H1 (cell line): ENCODE measurements around the gene JMJD1C. TPM values are rescaled to one million over a fixed set of nuclear protein-coding genes. Genes with fewer than 3 reads are reported as not detected.
"Not testable (repeated sequence)": the region's sequence is repeated elsewhere in the genome, so short reads cannot be mapped to it uniquely, and the experiment has no call there.

ENCODE experiments used
- CTCF ChIA-PET: fragments of 300-600 bp; sonication (Branson Sonifier 250); formaldehyde crosslinking; loops from one replicate; lab custom pipeline; 2021; ENCODE audit not compliant: partially characterized antibody; lab: Charles Lee
- POLR2A ChIA-PET: fragments of 300-600 bp; sonication (Branson Sonifier 250); formaldehyde crosslinking; loops from one replicate; lab custom pipeline; 2021; ENCODE audit warnings: inconsistent platforms; ENCODE audit not compliant: partially characterized antibody; lab: Charles Lee
- DNase-seq, 2 experiments: peaks; one replicate each; pipeline versions ENCODE4 v3.0.0 to v3.0.0-alpha.2; 2010 to 2022; ENCODE audit warnings: low spot score in 2 of 2, low read depth in 1 of 2, mixed read lengths in 1 of 2
- FAIRE-seq: peaks from 2 replicates; lab custom pipeline; 2011; peaks lifted over from hg19 to GRCh38; lab: Jason Lieb, UNC
- H2AFZ ChIP-seq: 2 replicates; pipeline ENCODE4 v1.8.1; 2012; ENCODE audit warnings: low read length, inconsistent platforms
- H2AK5ac ChIP-seq: 2 replicates; pipeline ENCODE4 v1.6.1; 2013; ENCODE audit warnings: low read depth, low read length
- H2BK120ac ChIP-seq: replicated peaks from 2 replicates; pipeline ENCODE3; 2013; ENCODE audit warnings: low read depth, low read length, inconsistent platforms
- H2BK12ac ChIP-seq: 2 replicates; pipeline ENCODE4 v1.6.1; 2013; ENCODE audit warnings: low read depth, low read length
- H2BK15ac ChIP-seq: 2 replicates; pipeline ENCODE4 v1.6.1; 2013; ENCODE audit warnings: low read length
- H2BK20ac ChIP-seq: 2 replicates; pipeline ENCODE4 v1.6.1; 2013; ENCODE audit warnings: low read length
- H2BK5ac ChIP-seq: 2 replicates; pipeline ENCODE4 v1.6.1; 2013; ENCODE audit warnings: low read depth, low read length
- H3K14ac ChIP-seq: 2 replicates; pipeline ENCODE4 v1.6.1; 2013; ENCODE audit warnings: inconsistent platforms; ENCODE audit not compliant: insufficient read length
- H3K18ac ChIP-seq: 2 replicates; pipeline ENCODE4 v1.6.1; 2013; ENCODE audit warnings: low read length; ENCODE audit errors: extremely low read depth
- H3K23ac ChIP-seq: 2 replicates; pipeline ENCODE4 v1.6.1; 2013; ENCODE audit warnings: inconsistent platforms; ENCODE audit not compliant: insufficient read length
- H3K23me2 ChIP-seq: 2 replicates; pipeline ENCODE4 v1.6.1; 2013; ENCODE audit warnings: low read depth, low read length
- H3K27ac ChIP-seq: 2 replicates; pipeline ENCODE4 v1.6.1; 2011; ENCODE audit warnings: low read depth, low read length, inconsistent platforms
- H3K27me3 ChIP-seq, 4 experiments: replicated peaks in 1 of 4; 1 replicate in 1 of 4; 2 replicates in 3 of 4; pipeline versions ENCODE4 v1.6.1 to v1.8.1; 2011 to 2013; ENCODE audit warnings: low read length in 3 of 4, mild to moderate bottlenecking in 3 of 4, inconsistent platforms in 2 of 4, mixed read lengths in 2 of 4, moderate library complexity in 1 of 4; ENCODE audit not compliant: control insufficient read depth in 3 of 4, insufficient read depth in 3 of 4; ENCODE audit errors: extremely low read depth in 1 of 4
- H3K36me3 ChIP-seq, 4 experiments: 2 replicates each; pipeline versions ENCODE4 v1.6.1 to v1.8.1; 2011 to 2013; ENCODE audit warnings: mild to moderate bottlenecking in 4 of 4, low read length in 3 of 4, moderate library complexity in 2 of 4, control low read depth in 1 of 4, inconsistent platforms in 1 of 4; ENCODE audit not compliant: insufficient read depth in 4 of 4, control insufficient read depth in 2 of 4
- H3K4ac ChIP-seq: replicated peaks from 2 replicates; pipeline ENCODE3; 2013; ENCODE audit warnings: low read length, low read depth, mixed read lengths, inconsistent platforms; ENCODE audit not compliant: insufficient read length
- H3K4me1 ChIP-seq, 4 experiments: replicated peaks in 1 of 4; 1 replicate in 1 of 4; 2 replicates in 3 of 4; pipeline versions ENCODE4 v1.6.1 to v1.8.1; 2011 to 2013; ENCODE audit warnings: low read length in 3 of 4, inconsistent platforms in 2 of 4, mixed read lengths in 1 of 4; ENCODE audit not compliant: insufficient read depth in 4 of 4, control insufficient read depth in 3 of 4
- H3K4me2 ChIP-seq, 2 experiments: 2 replicates each; pipeline versions ENCODE4 v1.6.1 to v1.8.1; 2011 to 2013; ENCODE audit warnings: low read depth in 2 of 2, low read length in 2 of 2, control low read depth in 1 of 2, inconsistent platforms in 1 of 2, mild to moderate bottlenecking in 1 of 2; ENCODE audit not compliant: insufficient read depth in 1 of 2
- H3K4me3 ChIP-seq, 4 experiments: fragments of 200-600, 300-600 bp in 1 of 4; sonication (generic), shearing (Covaris generic), sonication (Bioruptor Twin) in 1 of 4; 2 replicates each; pipeline versions ENCODE4 v1.5.1 to v1.8.1; 2011 to 2016; ENCODE audit warnings: low read length in 4 of 4, low read depth in 3 of 4, control low read depth in 2 of 4, inconsistent platforms in 2 of 4, mild to moderate bottlenecking in 2 of 4, mixed read lengths in 1 of 4, moderate library complexity in 1 of 4; ENCODE audit not compliant: insufficient read depth in 2 of 4; ENCODE audit errors: extremely low read depth in 1 of 4
- H3K56ac ChIP-seq: replicated peaks from 2 replicates; pipeline ENCODE3; 2013; ENCODE audit warnings: low read depth, mild to moderate bottlenecking, mixed read lengths, low read length, inconsistent platforms; ENCODE audit not compliant: insufficient read length
- H3K79me1 ChIP-seq: 2 replicates; pipeline ENCODE4 v1.6.1; 2013; ENCODE audit warnings: low read depth, low read length, control low read depth
- H3K79me2 ChIP-seq, 2 experiments: 2 replicates each; pipeline versions ENCODE4 v1.6.1 to v1.8.1; 2012 to 2013; ENCODE audit warnings: low read length in 2 of 2, mild to moderate bottlenecking in 2 of 2, inconsistent platforms in 1 of 2; ENCODE audit not compliant: insufficient read depth in 2 of 2, control insufficient read depth in 1 of 2
- H3K9ac ChIP-seq, 4 experiments: replicated peaks in 1 of 4; 1 replicate in 1 of 4; 2 replicates in 3 of 4; pipeline versions ENCODE4 v1.6.1 to v1.8.1; 2011 to 2013; ENCODE audit warnings: low read depth in 3 of 4, low read length in 3 of 4, control low read depth in 2 of 4, mild to moderate bottlenecking in 2 of 4, moderate library complexity in 2 of 4, inconsistent platforms in 1 of 4; ENCODE audit errors: extremely low read depth in 1 of 4
- H3K9me3 ChIP-seq, 2 experiments: 2 replicates each; pipeline versions ENCODE4 v1.6.1 to v1.8.1; 2012 to 2013; ENCODE audit warnings: mild to moderate bottlenecking in 2 of 2, moderate library complexity in 2 of 2, control low read depth in 1 of 2, inconsistent platforms in 1 of 2, low read depth in 1 of 2, low read length in 1 of 2, mixed read lengths in 1 of 2; ENCODE audit not compliant: insufficient read depth in 2 of 2
- H4K20me1 ChIP-seq, 2 experiments: replicated peaks in 1 of 2; 2 replicates each; pipeline versions ENCODE3 to v1.8.1; 2011 to 2013; ENCODE audit warnings: inconsistent platforms in 2 of 2, low read length in 2 of 2, mild to moderate bottlenecking in 1 of 2; ENCODE audit not compliant: insufficient read depth in 2 of 2, control insufficient read depth in 1 of 2
- H4K5ac ChIP-seq: 2 replicates; pipeline ENCODE4 v1.6.1; 2013; ENCODE audit warnings: low read length, low read depth, mixed read lengths, inconsistent platforms; ENCODE audit not compliant: insufficient read length
- H4K8ac ChIP-seq: 2 replicates; pipeline ENCODE4 v1.8.0; 2013; ENCODE audit warnings: mild to moderate bottlenecking, moderate library complexity, low read length, inconsistent platforms; ENCODE audit not compliant: insufficient read depth; ENCODE audit errors: extremely low read depth
- H4K91ac ChIP-seq: replicated peaks from 2 replicates; pipeline ENCODE3; 2013; ENCODE audit warnings: low read length, mixed read lengths, inconsistent platforms; ENCODE audit not compliant: insufficient read length
- WGBS, 2 experiments: shearing (Covaris generic) in 1 of 2; methylation state at CpG; one replicate each; pipeline versions ENCODE4 v1.1.6 to v1.1.7; 2013 to 2015; ENCODE audit warnings: low lambda C conversion rate in 2 of 2, mixed read lengths in 2 of 2, inconsistent platforms in 1 of 2, low coverage in 1 of 2, missing lambda C conversion rate in 1 of 2; ENCODE audit not compliant: insufficient replicate concordance in 2 of 2, insufficient coverage in 1 of 2, insufficient read length in 1 of 2; ENCODE audit errors: extremely low coverage in 1 of 2, missing lambda C conversion rate in 1 of 2; 5-methylcytosine and 5-hydroxymethylcytosine counted together
- polyA plus RNA-seq, 7 experiments: library from polyadenylated mRNA; depleted of rRNA in 3 of 7; stranded (reverse) in 5 of 7; unstranded in 2 of 7; fragments of >200 nt in 5 of 7; fragments of 200-250 nt in 2 of 7; gene quantifications; 1 replicate in 5 of 7; 2 replicates in 1 of 7; 4 replicates in 1 of 7; pipeline versions ENCODE4 v1.2.1 to v1.2.3, GENCODE V29; 2011 to 2013; ENCODE audit warnings: missing spikeins in 2 of 7, mixed read lengths in 2 of 7
- total RNA-seq: library from RNA; stranded (reverse); fragmentation: NEBNext Ultra II Directional; extraction: Animal tissue kit (Norgen Biotek cat#: 25700); gene quantifications from 2 replicates; pipeline ENCODE4 v1.2.1, GENCODE V29; 2021

JMJD1C gene
- total and polyA plus RNA-seq, 2 of the 8 experiments (the other 6 are each of a cell fraction or from before 2014, with no cell fraction given): 54.5 to 210 TPM

- H3K9me3 ChIP-seq, H3K14ac ChIP-seq, H3K27me3 ChIP-seq, H2AFZ ChIP-seq, DNase-seq, H4K91ac ChIP-seq, H4K20me1 ChIP-seq, H3K27ac ChIP-seq, FAIRE-seq, POLR2A ChIA-PET, H3K4me3 ChIP-seq, H4K5ac ChIP-seq, H4K8ac ChIP-seq, H3K4me1 ChIP-seq, H2BK20ac ChIP-seq, H2BK5ac ChIP-seq, H3K18ac ChIP-seq, H2BK120ac ChIP-seq, H2AK5ac ChIP-seq, CTCF ChIA-PET, H3K4ac ChIP-seq, H3K9ac ChIP-seq, H3K23ac ChIP-seq, H2BK12ac ChIP-seq, H3K4me2 ChIP-seq, H3K79me1 ChIP-seq, H3K56ac ChIP-seq, H3K23me2 ChIP-seq, H2BK15ac ChIP-seq: not testable (repeated sequence)
- 96% methylated on average over 9 of the region's 9 CpGs; no CpG with 5 or more reads in 1 of the 2 experiments for WGBS, 2 experiments
- H3K36me3 ChIP-seq: peaks cover 3 to 23% (median 10%) of the 10 kb centered on the region in 4 experiments; a peak in 4 of 8 replicates
- peaks cover 0 to 13% of the 10 kb centered on the region in 2 experiments; a peak in 2 of 4 replicates for H3K79me2 ChIP-seq
These were observed 311.8 kb downstream of the JMJD1C start for GRCh38 chr10:63153868-63154545.
